Nephron progenitor cell (in vitro differentiated cells): ENCODE measurements around the gene TNF.

Experiments used
- DNase-seq: peaks from one replicate; pipeline ENCODE4 v3.0.0; 2021
- H3K27ac Mint-ChIP-seq: 2 replicates; pipeline ENCODE4 v1.8.0; 2021; ENCODE audit warnings: mild to moderate bottlenecking, moderate library complexity, mixed read lengths
- H3K27me3 Mint-ChIP-seq: 2 replicates; pipeline ENCODE4 v1.8.0; 2021; ENCODE audit warnings: mild to moderate bottlenecking, low read depth, mixed read lengths; ENCODE audit not compliant: poor library complexity
- H3K36me3 Mint-ChIP-seq: 2 replicates; pipeline ENCODE4 v1.8.0; 2021; ENCODE audit warnings: low read depth, mixed read lengths
- H3K4me1 Mint-ChIP-seq: 2 replicates; pipeline ENCODE4 v1.8.0; 2021; ENCODE audit warnings: mixed read lengths
- H3K4me3 Mint-ChIP-seq: 2 replicates; pipeline ENCODE4 v1.8.0; 2021; ENCODE audit warnings: mild to moderate bottlenecking, moderate library complexity, mixed read lengths
- H3K9me3 Mint-ChIP-seq: 2 replicates; pipeline ENCODE4 v1.8.0; 2021; ENCODE audit warnings: mild to moderate bottlenecking, moderate library complexity, mixed read lengths
- CTCF ChIP-seq: fragments of 200-600 bp; sonication (generic); IDR thresholded peaks from 2 replicates; pipeline ENCODE4 v1.5.0; 2021; ENCODE audit warnings: antibody characterized with exemption

TNF gene

GRCh38 chr6:31534011-31534410 lies 41.4 kb upstream of the TNF start:
- Mint-ChIP-seq H3K9me3 (no peaks in the 10 kb centered on the region), H3K4me3 (no peak overlapping the region), H3K27me3 (no peaks in the 10 kb centered on the region), H3K4me1 (peaks cover 58% of the 10 kb centered on the region), H3K36me3 (peaks cover 85% of the 10 kb centered on the region), H3K27ac (peak overlapping the region; percentile 89)
- TF ChIP-seq CTCF, result no peak
- no peak for DNase-seq

- Mint-ChIP-seq H3K27ac (no peak overlapping the region), H3K4me3 (no peak overlapping the region), H3K9me3 (no peaks in the 10 kb centered on the region), H3K36me3 (peaks cover 90% of the 10 kb centered on the region), H3K27me3 (no peaks in the 10 kb centered on the region), H3K4me1 (peaks cover 62% of the 10 kb centered on the region)
- TF ChIP-seq CTCF, result no peak
- DNase-seq, result no peak
These were observed 40.8 kb upstream of the TNF start for GRCh38 chr6:31534521-31535040.

GRCh38 chr6:31535538-31536324 lies 39.6 kb upstream of the TNF start:
- H3K27me3 Mint-ChIP-seq, result no peaks in the 10 kb centered on the region
- H3K4me1 Mint-ChIP-seq, result peaks cover 61% of the 10 kb centered on the region

GRCh38 chr6:31538805-31539400 lies 36.5 kb upstream of the TNF start:
- peaks cover 68% of the 10 kb centered on the region for H3K36me3 Mint-ChIP-seq
- H3K4me1 Mint-ChIP-seq, result peaks cover 70% of the 10 kb centered on the region
- no peak for DNase-seq
- no peak for TF ChIP-seq CTCF
- H3K9me3 Mint-ChIP-seq, result no peaks in the 10 kb centered on the region
- no peaks in the 10 kb centered on the region for H3K27me3 Mint-ChIP-seq
- H3K27ac Mint-ChIP-seq, result peak overlapping the region; percentile 40
- H3K4me3 Mint-ChIP-seq, result peak overlapping the region; percentile 100

More at GRCh38 chr6:31535538-31536324, 39.6 kb upstream of the TNF start:
- Mint-ChIP-seq H3K9me3 (no peaks in the 10 kb centered on the region), H3K27ac (no peak overlapping the region), H3K36me3 (peaks cover 90% of the 10 kb centered on the region), H3K4me3 (no peak overlapping the region)
- no peak for DNase-seq
- no peak for TF ChIP-seq CTCF

- H3K36me3 Mint-ChIP-seq, result peaks cover 52% of the 10 kb centered on the region
- peak overlapping the region; percentile 100 for H3K4me3 Mint-ChIP-seq
- peaks cover 75% of the 10 kb centered on the region for H3K4me1 Mint-ChIP-seq
- no peaks in the 10 kb centered on the region for H3K27me3 Mint-ChIP-seq
- TF ChIP-seq CTCF, result no peak
- no peaks in the 10 kb centered on the region for H3K9me3 Mint-ChIP-seq
- H3K27ac Mint-ChIP-seq, result peak overlapping the region; percentile 100
- DNase-seq, result no peak
These were observed 34.7 kb upstream of the TNF start for GRCh38 chr6:31540640-31541039.
